Stimulated activated CD4-positive, alpha-beta T cell treated with anti-CD3 and anti-CD28 coated beads, Interleukin-12 subunit alpha, Interleukin-12 subunit beta, amount 100 ng/mL, for 4 hours (primary cell): ENCODE results near the gene STX11.
"Not testable (repeated sequence)": the region's sequence is repeated elsewhere in the genome, so short reads cannot be mapped to it uniquely, and the experiment has no call there.

ENCODE experiments used
- DNase-seq: peaks from one replicate; pipeline ENCODE4 v3.0.0-alpha.2; 2020

Gene STX11

DNA sequence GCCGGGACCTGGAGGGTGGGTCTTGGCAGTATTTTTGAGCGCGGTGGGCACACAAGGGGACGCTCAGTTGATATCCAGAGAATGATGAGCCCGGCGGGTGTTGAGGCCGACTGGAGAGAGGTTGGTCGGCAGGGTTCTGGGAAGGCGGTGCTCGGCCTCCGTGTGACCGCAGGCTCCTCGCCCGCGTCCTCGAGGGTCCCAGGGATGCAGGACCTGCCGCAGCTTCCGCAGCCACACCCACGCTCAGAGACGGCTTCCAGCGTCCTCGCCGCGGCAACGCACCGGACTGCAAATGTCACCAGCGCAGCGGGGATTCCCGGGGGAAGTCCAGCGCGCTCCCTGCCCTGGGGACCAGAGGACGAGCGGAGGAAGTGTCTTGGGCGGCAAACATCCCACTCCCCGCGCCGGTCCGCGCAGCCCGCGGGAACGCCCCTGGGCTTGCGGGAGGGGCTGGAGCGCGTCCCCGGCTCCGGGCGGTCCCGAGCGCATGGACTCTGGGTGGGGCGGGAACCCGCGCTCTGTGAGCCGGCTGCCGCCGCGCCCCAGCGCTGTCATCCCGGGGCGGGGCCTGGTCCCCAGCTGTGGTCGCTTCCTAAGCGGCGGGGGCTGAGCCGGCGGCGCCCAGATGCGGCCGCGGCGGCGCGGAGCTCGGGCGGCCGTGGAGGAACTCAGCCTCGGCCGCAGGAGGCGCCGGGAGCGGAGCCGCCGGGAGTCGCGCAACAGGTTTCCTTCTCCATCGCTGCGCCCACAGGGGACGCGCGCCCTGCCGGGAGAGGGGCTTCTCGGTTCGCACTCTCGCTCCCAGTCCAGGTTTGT, at the start of gene STX11:
TSS of gene STX11 (plus strand) at position 624 of the 816 bp plus-strand sequence. CDS start 36,111 bp downstream, outside the sequence.
- peak; percentile 69 for DNase-seq

DNA sequence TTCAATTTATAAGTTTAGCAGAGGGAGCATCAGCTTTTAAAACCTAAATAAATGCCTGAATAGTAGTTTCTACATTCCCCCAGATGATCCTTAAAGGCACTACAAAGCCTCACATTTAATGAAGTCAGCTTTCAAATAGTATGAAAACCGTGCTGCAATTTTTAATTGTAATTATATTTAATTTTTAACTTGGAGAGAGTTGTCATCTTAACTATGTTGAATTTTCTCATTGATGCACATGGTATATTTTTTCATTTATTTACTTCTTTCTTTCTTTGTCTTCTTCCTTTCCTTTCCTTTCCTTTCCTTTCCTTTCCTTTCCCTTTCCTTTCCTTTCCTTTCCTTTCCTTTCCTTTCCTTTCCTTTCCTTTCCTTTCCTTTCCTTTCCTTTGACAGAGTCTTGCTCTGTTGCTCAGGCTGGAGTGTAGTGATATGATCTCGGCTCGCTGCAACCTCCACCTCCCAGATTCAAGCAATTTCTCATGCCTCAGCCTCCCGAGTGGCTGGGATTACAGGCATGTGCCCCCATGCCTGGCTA, 47.2 kb upstream of the STX11 start:
- DNase-seq, result no peak

DNA sequence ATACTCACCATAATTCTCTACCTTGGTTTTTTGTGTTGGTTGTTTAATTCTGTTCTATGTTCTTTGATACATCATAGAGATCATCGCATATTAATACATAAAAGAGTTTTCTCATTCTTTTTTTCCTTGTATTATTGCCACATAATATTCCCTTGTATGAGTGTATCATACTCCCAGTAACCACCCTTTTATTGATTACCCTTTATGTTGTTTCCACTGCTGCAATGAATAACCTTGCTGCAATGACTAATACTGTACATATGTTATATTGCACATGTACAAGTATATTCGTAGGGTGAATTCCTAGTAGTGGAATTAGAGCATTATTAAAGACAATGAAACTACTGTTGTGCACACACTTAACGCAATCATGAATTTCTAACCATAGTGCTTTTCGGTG, 45.8 kb upstream of the STX11 start:
- DNase-seq, result no peak

DNA sequence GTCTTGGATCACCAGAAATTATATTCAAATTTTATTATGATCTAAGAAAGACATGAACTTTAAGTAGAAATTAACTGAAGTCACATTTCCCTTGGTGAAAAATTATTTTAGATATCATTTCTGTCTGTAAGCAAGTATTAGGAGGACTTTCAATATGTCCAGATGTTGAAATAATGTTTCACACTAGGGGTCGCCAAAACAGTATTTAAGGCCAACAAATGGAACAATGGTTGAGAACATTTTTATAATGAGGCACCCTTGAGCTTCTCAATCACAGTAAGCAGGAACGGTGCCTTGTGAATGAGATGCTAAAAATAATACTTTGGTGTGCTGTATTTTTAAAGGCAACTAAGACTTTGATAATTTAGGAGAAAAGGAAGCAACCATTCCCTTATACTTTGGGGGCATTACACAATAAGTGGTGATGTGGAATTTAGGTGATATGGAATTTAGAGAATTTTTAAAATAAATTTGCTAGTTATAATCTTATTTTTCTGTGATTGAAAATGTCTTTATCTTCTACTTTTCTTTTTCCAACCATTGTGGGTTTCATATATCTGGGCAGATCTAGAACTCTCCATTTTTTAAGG, 45.3 kb upstream of the STX11 start:
- DNase-seq, result no peak

DNA sequence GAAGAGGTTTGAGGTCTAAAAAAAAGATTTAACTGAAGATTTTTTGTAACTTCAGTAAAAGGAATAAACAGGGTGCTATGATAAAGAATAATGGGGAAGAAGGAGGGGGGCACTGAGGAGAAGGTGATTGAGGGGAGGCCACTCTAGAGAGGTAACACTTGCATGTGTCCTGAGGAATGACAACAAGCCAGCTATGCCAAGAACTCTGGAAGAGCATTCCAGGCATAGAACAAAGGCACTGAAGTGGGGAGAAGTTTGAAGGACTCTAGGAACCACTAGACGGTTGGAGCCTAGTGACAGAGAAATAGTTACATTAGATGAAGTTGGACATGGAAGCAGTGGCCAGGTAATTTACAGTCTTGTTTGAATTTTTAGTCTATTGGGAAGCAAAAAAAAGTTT, 44.1 kb upstream of the STX11 start:
- no peak for DNase-seq

DNA sequence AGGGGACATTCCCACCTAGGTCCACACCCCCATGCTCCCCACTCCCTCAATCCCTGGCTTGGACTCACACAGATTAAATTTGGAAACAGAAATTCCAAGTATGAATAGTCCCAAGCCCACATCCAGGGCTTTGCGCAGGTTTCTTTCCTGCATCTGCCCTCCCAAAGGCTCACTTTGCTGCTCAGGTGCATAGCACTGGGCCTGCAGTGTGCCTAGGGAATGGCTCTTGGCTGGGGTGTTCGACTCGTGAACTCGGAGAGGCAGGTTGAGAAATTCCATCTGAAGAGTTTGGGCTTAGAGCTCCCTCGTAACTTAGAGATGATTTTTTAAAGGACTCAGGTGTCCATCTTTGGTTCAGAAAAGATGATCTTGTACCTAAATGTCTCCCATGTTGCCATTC, 40.1 kb upstream of the STX11 start:
- DNase-seq, result no peak

DNA sequence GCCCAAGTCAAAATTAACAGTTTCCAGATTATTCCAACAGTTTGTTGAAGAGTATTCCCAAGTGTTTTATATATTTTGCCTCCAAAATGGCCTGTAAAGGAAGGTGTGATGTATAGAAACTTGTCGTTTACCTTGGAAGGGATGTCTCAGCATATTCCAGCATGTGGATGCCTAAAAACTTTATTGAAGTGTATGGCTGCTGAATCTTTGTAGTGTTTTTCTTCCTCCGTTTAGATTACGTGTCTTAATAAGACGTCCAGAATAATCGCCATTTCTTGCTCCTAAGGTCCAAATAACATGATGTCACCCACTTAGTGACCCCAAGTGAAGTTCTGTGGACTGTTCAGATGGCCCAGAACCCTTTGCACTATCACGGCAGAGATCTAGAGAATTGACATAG, 37.0 kb upstream of the STX11 start:
- DNase-seq, result no peak

DNA sequence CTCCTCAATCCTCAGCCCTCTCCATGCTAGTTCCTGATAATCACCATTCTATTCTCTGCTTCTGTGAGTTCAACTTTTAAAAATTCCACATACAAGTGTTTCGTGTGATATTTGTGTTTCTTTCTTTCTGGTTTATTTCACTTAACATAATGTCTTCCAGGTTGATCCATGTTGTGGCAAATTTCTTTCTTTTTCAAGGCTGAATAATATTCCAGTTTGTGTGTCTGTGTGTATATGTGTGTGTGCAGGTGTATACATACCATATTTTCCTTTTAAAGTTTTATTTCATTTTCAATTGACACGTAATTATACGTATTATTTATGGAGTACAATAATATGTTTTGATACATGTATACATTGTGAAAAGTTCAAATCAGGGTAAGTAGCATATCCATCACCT, 35.1 kb upstream of the STX11 start:
- no peak for DNase-seq

DNA sequence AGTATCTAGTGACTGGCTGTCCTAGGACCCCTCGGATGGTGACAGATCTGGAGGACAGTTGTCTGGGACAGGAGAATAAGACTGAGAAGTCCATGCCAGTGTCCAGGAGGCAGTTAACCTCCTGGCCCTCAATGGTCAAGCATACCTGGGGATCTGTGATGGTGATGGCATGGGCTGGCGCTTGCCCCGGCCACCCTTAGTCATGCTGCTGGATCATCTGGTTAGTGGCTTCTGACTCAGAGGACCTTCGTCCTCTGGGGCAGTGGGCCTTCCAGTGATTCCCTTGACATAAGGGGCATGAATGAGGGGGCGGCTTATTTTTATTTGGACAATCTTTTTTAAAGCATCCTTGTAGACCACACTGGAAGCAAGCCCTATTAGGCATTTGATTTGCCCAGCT, 30.9 kb upstream of the STX11 start:
- DNase-seq, result no peak

DNA sequence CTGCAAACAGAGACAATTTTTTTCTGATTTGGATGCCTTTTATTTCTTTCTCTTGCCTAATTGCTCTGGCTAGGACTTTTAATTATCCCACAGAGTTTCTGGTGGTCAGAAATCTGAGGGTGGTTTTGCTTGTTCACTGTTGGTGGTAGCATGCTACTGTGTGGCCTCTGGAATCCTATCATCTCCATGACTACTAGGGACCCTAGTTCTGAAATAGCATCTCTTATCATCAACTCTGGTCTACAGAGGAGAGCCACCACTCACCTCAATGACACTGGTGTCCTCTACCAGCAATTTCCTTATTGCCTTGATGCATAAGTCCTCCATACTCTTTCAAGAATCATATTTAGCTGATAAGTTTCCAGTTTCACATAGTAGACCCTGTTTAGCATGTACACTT, 27.5 kb upstream of the STX11 start:
- no peak for DNase-seq

DNA sequence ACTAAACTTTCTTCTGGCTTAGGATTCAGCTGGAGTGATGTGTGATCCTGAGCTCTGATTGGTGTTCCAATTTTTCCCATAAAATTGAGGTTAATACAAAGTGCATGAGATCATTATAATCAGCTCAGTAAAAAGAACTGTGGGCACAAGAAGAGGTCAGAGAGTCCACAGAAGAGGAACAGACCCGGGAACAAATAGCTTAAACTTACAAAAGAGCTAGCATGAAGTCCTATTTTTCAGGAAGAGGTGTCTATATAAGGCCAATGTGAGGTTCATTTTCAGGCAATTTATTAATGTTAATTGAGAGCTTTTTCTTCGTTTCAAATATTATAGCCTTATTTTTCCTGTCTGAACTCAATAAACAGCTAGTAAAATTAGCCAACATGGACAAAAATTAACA, 26.9 kb upstream of the STX11 start:
- DNase-seq, result no peak

DNA sequence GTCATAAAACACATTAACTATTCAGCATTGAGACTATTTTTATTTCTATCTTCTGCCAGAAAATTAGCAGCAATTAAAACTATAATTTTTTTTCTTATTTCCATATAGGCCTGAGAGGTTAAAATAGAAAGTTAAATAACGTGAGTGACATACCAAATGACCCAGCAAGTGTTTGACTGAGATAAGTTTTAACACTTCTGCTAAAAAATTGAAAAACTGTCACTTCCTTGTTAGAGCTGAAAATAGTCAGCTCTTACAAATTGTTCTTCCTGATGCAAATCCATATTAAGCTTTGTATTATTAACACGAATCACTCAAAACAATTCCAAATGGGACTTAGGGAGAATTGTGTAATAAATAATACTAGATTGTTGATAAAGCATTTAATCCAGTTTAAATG, 26.5 kb upstream of the STX11 start:
- DNase-seq, result no peak

DNA sequence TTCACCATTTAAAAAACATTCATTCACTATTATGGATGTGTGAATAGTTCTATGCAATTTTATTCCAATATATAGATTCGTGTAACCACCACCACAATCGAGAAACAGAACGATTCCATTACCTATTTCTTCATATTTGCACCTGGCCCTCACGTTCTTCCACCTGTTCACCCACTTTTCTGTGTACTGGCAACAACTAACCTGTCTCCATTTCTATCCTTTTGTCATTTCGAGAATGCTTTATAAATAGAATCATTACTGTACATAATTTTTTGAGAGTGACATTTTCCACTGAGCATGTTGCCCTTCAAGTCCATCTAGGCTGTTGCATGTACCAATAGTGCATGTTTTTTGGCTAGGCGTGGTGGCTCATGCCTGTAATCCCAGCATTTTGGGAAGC, 23.2 kb upstream of the STX11 start:
- no peak for DNase-seq

DNA sequence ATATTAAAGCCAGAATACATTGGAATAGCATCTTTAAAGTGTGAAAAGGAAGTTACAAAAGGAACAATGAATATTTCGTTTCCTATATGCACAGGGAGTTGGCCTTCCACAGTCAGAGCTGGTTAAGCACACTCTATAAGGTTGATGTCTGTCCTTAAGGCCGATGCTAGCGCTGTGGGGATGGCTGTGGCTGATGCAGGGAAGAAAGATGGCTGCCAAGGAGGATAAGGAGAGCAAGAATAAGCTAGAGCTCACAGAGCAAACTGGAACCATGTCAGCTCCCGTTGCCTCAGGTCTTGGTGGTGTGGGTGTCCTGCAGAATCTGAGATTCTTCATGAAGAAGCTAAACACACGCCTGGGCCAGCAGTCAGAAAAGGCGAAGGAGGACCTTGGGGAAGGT, 20.8 kb upstream of the STX11 start:
- no peak for DNase-seq

DNA sequence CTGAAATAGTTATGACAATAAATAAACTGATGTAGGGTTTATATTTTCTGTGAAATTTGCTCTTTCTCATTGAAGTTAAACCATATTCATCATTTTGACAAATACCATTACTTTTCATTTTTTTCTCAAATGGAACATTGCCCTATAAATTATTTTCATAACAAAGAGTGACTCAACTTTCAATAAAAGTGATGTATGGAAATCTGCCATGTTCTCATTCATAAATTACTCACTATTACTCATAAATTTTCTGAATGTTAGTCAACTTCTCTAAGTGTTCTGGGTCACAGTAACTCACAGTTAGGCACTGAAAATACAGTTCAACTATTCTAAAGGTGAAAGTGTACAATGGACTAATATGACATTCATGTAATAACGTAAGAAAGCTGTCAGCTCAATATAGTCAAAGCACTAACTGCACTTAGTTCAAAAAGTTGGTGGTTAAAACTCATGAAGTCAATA, 19.0 kb upstream of the STX11 start:
- DNase-seq, result no peak

DNA sequence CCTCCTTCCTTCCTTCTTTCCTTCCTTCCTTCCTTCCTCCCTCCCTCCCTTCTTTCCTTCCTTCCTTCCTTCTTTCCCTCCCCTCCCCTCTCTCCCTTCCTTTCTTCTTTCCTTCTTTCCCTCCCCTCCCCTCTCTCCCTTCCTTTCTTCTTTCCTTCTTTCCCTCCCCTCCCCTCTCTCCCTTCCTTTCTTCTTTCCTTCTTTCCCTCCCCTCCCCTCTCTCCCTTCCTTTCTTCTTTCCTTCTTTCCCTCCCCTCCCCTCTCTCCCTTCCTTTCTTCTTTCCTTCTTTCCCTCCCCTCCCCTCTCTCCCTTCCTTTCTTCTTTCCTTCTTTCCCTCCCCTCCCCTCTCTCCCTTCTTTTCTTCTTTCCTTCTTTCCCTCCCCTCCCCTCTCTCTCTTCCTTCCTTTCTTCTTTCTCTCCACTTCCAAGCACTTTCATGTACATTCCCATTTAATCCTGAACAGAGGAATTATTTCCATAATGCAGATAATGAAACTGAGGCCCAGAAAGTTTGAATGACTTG, 18.1 kb upstream of the STX11 start:
- DNase-seq, result not testable (repeated sequence)

DNA sequence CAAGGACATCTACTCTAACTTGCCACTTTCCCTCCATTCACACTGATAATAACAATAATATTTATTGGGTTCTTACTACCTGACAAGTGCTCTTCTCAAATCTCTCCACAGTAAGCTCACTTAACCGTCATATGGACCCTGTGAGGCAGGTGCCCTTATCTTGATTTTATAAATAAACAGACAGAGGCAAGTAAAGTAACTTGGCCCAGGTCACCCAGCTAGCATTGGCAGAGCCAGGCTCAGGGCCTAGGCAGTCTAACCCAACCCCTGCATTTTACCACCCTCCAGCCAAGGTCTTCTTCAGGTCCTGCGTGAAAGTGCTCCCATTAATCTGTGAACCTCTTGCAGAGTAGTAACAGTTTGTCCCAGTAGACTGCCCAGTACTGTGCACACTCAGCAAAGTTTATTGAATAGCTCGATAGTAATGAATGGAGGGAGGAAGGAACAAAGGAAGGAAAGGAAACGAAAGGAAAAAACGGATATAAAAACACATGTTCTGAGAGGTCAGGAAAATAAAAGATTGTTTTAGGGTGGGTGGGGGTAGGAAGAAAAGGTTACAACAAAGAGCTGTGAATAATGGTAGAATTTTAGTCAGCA, 17.0 kb upstream of the STX11 start:
- no peak for DNase-seq

DNA sequence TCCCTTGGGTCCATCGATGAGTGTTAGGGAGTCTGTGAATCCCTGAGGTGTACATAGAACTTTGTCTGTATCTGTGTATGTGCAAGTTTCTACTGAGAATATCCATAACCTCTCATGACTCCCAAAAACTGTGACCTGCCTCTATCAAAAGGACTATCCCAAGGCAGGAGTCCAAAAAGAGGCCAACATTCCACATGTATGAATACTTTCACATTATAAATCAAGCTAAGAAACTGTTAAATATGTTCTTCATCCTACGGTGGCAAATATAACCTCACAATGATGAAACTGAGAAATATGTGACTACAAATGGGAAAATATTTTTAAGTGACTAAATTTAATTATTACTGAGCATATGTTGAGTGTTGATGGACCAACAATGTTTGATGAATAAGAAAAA, 16.1 kb upstream of the STX11 start:
- no peak for DNase-seq

DNA sequence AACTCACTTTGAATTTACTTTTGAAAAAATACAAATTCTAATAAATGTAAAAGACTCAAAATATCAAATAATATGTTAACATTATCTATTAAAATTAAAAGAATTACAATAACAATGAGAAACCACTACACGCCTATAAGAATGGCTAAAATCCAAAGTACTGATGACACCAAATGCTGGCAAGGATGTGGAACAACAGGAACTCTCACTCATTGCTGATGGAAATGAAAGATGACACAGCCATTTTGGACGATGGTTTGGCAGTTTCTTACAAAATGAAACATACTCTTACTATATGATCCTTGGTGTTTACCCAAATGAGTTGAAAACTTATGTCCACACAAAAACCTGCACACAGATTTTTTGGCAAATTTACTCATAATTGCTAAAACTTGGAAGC, 15.6 kb upstream of the STX11 start:
- DNase-seq, result no peak

DNA sequence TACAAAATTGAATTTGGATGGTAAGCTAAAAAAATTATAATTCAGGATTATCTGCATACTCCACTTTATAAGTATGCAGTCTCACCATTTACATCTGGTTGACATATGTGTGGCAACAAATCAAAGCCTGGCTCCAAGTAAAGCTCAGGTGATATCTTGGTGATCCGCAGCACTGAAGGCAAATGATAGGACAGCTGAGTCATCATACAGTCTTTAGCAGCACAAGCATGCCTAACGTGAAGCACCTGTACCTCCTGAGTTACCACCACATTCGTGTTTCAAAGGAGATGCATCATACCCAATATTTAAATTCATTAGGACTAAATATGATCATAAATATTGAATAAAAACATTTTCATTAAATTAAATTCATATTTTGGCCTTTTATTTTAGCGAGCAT, 11.8 kb upstream of the STX11 start:
- no peak for DNase-seq

DNA sequence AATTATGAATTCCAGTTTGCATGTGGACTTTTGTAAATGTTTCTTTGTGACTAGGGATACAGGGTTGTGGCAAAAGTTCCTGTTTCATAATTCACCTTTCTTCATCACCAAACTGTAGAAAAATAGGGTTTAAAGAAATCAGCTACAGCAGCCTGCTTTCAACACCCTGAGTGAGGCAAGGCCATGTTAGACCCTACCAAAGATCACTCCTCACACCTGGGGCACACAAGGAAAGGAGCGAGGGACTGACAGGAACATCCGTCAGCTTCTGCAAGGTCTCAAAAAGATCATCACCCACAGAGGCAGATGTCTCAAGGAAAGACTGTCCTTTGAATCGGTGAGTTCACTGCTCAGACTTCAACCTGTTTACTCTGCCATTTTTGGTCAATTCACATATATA, 10.5 kb upstream of the STX11 start:
- DNase-seq, result no peak

DNA sequence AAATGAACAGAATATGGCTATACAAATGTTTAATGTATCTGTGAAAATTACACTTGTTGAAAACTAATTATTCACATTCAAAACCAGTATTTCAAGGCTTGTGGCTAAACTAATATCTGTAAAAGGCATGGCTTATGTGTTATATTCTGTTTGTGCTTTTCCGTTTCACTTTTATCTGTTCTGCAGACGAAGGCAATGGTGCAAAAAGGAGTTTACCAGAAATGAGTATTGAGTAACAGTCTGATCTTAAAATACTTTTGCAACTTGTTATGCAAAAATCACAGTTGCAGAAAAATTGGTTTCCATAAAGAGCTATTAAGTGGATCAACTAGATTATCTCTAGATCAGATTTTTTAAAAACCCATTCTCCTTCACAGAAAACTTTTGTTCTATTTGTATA, 9.4 kb upstream of the STX11 start:
- DNase-seq, result no peak

DNA sequence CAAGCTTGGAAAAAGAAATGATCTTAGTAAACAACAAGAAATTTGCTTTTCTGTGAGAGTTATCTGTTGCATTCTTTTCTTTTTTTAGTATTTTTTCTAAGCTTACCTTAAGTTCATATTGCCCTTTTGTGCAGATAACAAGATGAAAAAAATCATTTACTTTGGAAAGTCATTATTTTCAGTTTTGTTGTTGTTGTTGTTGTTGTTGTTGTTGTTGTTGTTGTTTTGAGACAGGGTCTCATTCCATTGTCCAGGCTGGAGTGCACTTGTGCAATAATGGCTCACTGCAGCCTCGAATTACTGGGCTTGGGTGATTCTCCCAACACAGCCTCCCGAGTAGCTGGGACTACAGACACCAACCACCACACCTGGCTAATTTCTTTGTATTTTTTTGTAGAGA, 8.8 kb upstream of the STX11 start:
- no peak for DNase-seq

DNA sequence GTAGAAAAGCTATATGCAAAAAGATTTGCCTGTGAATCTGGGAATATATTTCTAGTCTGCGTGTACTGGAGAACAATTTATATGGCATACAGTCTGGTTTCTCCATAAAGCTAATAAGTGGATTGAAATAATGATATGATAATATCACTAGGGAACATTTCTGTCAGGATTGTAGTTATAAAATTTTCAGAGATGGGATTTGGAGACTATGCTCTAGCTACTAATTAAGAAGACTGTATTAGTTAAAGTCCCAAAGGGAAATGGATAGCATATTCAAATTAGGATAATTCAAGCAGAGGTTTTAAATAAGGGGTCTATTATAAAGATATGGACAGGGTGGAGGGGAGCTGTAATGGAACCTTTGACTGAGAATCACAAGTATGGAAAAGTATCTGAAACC, 7.2 kb upstream of the STX11 start:
- DNase-seq, result no peak
